T-helper 17 cell (primary cell): ENCODE results near the gene NBPF1. TPM values are rescaled to one million over a fixed set of nuclear protein-coding genes. Genes with fewer than 3 reads are reported as not detected.
"Not testable (repeated sequence)": the region's sequence is repeated elsewhere in the genome, so short reads cannot be mapped to it uniquely, and the experiment has no call there.

Source experiments
- ATAC-seq: fragments of 150-1000 bp; cut with Tn5 transposase; 2 replicates; pipeline ENCODE4 v1.10.0; 2021; ENCODE audit warnings: mild to moderate bottlenecking, moderate library complexity
- DNase-seq, 3 donors: peaks; one replicate each; pipeline versions ENCODE4 v3.0.0 to v3.0.0-alpha.2; 2020 to 2021
- H3K9me3 ChIP-seq: one replicate; pipeline ENCODE4 v1.7.0; 2013; ENCODE audit warnings: low read length, mild to moderate bottlenecking; ENCODE audit not compliant: control insufficient read depth, poor library complexity, severe bottlenecking
- H3K27ac Mint-ChIP-seq: one replicate; pipeline ENCODE4 v1.8.0; 2022; ENCODE audit warnings: mild to moderate bottlenecking, moderate library complexity, mixed read lengths
- H3K27me3 Mint-ChIP-seq: one replicate; pipeline ENCODE4 v1.8.0; 2022; ENCODE audit warnings: mixed read lengths
- H3K36me3 Mint-ChIP-seq: one replicate; pipeline ENCODE4 v1.8.0; 2022; ENCODE audit warnings: low read depth, mixed read lengths
- H3K4me1 Mint-ChIP-seq: one replicate; pipeline ENCODE4 v1.8.0; 2022; ENCODE audit warnings: mild to moderate bottlenecking, mixed read lengths
- H3K4me3 Mint-ChIP-seq: one replicate; pipeline ENCODE4 v1.8.0; 2022; ENCODE audit warnings: mild to moderate bottlenecking, moderate library complexity, mixed read lengths
- total RNA-seq, 4 donors: library from RNA in 2 of 4; stranded (reverse) in 2 of 4; gene quantifications; one replicate each; pipeline ENCODE4 v1.2.3 and lab custom pipeline; 2022 to 2026

NBPF1 gene
- total RNA-seq, 2 donors from 2014 or later = 9.7 to 17.6 TPM

- not testable (repeated sequence) for ATAC-seq, H3K27ac Mint-ChIP-seq, H3K27me3 Mint-ChIP-seq, H3K4me1 Mint-ChIP-seq, H3K4me3 Mint-ChIP-seq, H3K36me3 Mint-ChIP-seq, H3K9me3 ChIP-seq, DNase-seq
These were observed 22.6 kb upstream of the NBPF1 start for GRCh38 chr1:16635959-16636358.

- not testable (repeated sequence) for H3K27me3 Mint-ChIP-seq, H3K36me3 Mint-ChIP-seq, DNase-seq, ATAC-seq, H3K9me3 ChIP-seq, H3K4me3 Mint-ChIP-seq
- H3K27ac Mint-ChIP-seq = peak overlapping the region; percentile 9
- peaks cover 11% of the 10 kb centered on the region for H3K4me1 Mint-ChIP-seq
These were observed 20.3 kb upstream of the NBPF1 start for GRCh38 chr1:16633540-16634282.

GRCh38 chr1:16632044-16632850 lies 18.9 kb upstream of the NBPF1 start:
- H3K9me3 ChIP-seq, ATAC-seq, H3K27ac Mint-ChIP-seq, H3K27me3 Mint-ChIP-seq, DNase-seq, H3K4me3 Mint-ChIP-seq: not testable (repeated sequence)
- Mint-ChIP-seq H3K4me1 (peaks cover 14% of the 10 kb centered on the region), H3K36me3 (peaks cover 13% of the 10 kb centered on the region)

GRCh38 chr1:16631248-16632043 lies 18.1 kb upstream of the NBPF1 start:
- Mint-ChIP-seq H3K27ac (peak overlapping the region; percentile 45), H3K36me3 (peaks cover 14% of the 10 kb centered on the region), H3K4me1 (peaks cover 14% of the 10 kb centered on the region), H3K4me3 (no peak overlapping the region), H3K27me3 (no peaks in the 10 kb centered on the region)
- no peaks in the 10 kb centered on the region for H3K9me3 ChIP-seq
- ATAC-seq (no peak), DNase-seq (no peak)

- no peak for DNase-seq
- no peaks in the 10 kb centered on the region for H3K27me3 Mint-ChIP-seq
- no peak overlapping the region for H3K4me3 Mint-ChIP-seq
- H3K9me3 ChIP-seq = no peaks in the 10 kb centered on the region
- peak overlapping the region; percentile 45 for H3K27ac Mint-ChIP-seq
- peaks cover 19% of the 10 kb centered on the region for H3K4me1 Mint-ChIP-seq
- ATAC-seq = no peak
- peaks cover 20% of the 10 kb centered on the region for H3K36me3 Mint-ChIP-seq
These were observed 17.4 kb upstream of the NBPF1 start for GRCh38 chr1:16630661-16631247.

GRCh38 chr1:16629916-16630530 lies 16.7 kb upstream of the NBPF1 start:
- ATAC-seq, H3K27ac Mint-ChIP-seq, H3K4me3 Mint-ChIP-seq, H3K9me3 ChIP-seq, H3K27me3 Mint-ChIP-seq, DNase-seq: not testable (repeated sequence)
- peaks cover 19% of the 10 kb centered on the region for H3K4me1 Mint-ChIP-seq
- peaks cover 22% of the 10 kb centered on the region for H3K36me3 Mint-ChIP-seq

- ATAC-seq (no peak), DNase-seq (no peak)
- Mint-ChIP-seq H3K4me3 (no peak overlapping the region), H3K27ac (peak overlapping the region; percentile 67), H3K27me3 (no peaks in the 10 kb centered on the region), H3K36me3 (peaks cover 19% of the 10 kb centered on the region), H3K4me1 (peaks cover 14% of the 10 kb centered on the region)
- H3K9me3 ChIP-seq = no peaks in the 10 kb centered on the region
These were observed 15.2 kb upstream of the NBPF1 start for GRCh38 chr1:16628361-16629111.

GRCh38 chr1:16626409-16626983 lies 13.1 kb upstream of the NBPF1 start:
- H3K4me3 Mint-ChIP-seq, H3K9me3 ChIP-seq, ATAC-seq, DNase-seq, H3K27ac Mint-ChIP-seq, H3K27me3 Mint-ChIP-seq: not testable (repeated sequence)
- Mint-ChIP-seq H3K36me3 (peaks cover 18% of the 10 kb centered on the region), H3K4me1 (peaks cover 14% of the 10 kb centered on the region)

- peaks cover 14% of the 10 kb centered on the region for H3K4me1 Mint-ChIP-seq
These were observed 12.4 kb upstream of the NBPF1 start for GRCh38 chr1:16625497-16626408.

GRCh38 chr1:16623812-16624719 lies 10.7 kb upstream of the NBPF1 start:
- H3K4me3 Mint-ChIP-seq, H3K9me3 ChIP-seq, ATAC-seq, H3K27me3 Mint-ChIP-seq, H3K27ac Mint-ChIP-seq: not testable (repeated sequence)
- Mint-ChIP-seq H3K4me1 (peaks cover 10% of the 10 kb centered on the region), H3K36me3 (peaks cover 16% of the 10 kb centered on the region)
- peak in 1 of 3 donors; percentile 21 for DNase-seq

More at GRCh38 chr1:16625497-16626408, 12.4 kb upstream of the NBPF1 start:
- Mint-ChIP-seq H3K4me3 (no peak overlapping the region), H3K27me3 (no peaks in the 10 kb centered on the region), H3K36me3 (peaks cover 18% of the 10 kb centered on the region), H3K27ac (no peak overlapping the region)
- ATAC-seq (no peak), DNase-seq (no peak)
- H3K9me3 ChIP-seq = no peaks in the 10 kb centered on the region
